ENCODE data around the gene FHIT.

FHIT gene

GRCh38 chr3:60175680-60176079, 1075.6 kb downstream of the FHIT start:
- no peak for DNase-seq (ENCODE audit: low read depth in 2 of 2)

GRCh38 chr3:60169755-60170154, 1081.5 kb downstream of the FHIT start:
- no peak for DNase-seq (ENCODE audit: low read depth in 2 of 2)

- DNase-seq (ENCODE audit: low read depth in 2 of 2): no peak
Measured at GRCh38 chr3:60167186-60167585, 1084.1 kb downstream of the FHIT start.

DNA sequence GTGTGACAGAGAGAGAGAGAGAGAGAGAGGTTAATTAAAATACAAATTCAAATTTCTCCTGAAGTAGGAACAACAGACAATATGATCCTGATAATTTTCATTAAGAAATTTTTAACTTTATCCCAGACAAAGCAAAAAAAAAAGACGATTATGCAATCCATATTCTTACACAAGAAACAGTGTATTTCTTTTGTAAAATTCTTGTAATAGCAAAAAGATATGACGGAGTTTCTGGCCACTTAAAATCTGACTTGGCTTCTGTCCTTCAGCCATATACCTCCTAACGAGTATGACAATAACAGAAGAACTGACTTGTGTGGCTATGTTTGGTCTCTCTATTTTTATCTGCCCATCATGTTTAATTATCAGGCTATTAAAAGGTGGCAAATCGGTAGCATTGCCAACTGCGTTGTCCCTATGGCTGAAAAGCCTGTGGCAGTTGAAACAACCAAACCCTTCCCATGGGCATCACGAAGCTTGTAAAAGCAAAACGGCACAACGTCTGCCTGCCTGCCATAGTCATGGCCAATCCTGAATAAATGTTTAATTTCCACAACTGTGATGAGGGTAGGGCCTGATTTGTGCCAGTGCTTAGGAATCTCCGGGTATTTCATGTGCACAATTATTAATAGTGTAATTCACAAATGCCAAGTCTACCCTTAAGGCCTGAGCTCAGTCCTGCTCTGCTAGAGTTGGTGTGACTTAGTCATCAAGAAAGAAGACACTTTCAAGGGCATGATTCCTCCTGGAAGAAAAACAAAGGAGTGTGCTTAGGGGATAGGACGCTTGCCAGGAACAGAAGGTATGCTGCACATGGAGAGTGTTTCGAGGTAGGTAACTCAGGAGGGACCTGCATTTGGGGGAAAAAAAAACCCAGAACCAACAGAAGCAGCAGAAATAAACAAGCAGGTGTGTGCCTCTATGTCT, 1090.2 kb downstream of the FHIT start:
- DNase-seq (ENCODE audit: low read depth in 2 of 2): no peak

DNA sequence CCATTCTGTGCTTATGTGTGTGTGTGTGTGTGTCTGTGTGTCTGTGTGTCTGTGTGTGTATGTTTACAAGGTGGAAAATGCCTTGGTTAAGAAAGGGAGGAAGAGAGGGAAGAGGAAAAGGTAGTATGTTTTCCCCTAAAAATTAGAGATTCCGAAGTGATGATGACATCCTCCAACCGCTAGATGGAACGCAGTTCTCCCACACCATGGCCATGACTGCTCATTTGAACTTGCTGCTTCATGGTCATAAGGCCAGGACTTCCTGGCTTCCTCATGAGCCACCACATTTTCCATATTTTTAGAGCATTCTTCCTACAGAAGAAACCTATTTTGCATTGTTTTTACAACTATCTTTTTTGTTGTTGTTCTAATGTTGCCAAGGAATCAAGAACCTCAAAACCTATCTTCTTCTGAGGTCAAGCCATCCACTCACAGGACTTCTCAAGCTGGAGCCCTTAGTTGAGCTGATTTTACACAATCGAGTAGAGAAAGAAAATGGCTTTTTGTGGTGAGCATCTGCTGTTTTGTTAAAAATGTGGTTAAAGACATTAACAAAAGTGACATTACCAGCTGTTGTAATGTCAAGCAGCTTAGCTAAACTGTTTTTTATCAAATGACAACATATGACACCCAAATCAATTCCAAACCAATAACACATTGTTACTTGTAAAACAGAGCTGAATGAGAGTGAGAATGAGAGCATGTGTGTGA, 1091.0 kb downstream of the FHIT start:
- DNase-seq (ENCODE audit: low read depth in 2 of 2): no peak

DNA sequence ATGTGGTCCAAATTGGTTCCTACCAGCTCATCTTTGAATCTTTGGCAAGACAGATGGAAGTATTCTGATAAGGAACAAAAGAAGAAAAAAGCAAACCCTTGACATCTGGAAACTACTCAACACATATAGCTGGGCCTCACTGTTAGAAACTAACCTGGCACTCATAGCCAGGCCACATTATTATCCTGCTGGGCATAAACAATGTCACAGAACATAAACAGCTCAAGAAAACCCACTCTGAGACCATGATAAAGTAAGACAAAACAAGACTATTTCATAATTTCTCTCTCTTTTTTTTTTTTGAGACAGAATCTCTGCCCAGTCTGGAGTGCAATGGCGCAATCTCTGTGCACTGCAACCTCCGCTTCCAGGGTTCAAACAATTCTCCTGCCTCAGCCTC, 1093.2 kb downstream of the FHIT start:
- DNase-seq (ENCODE audit: low read depth in 2 of 2): no peak

- no peak for DNase-seq (ENCODE audit: low read depth in 2 of 2)
Measured at GRCh38 chr3:60154011-60154410, 1097.2 kb downstream of the FHIT start.

DNA sequence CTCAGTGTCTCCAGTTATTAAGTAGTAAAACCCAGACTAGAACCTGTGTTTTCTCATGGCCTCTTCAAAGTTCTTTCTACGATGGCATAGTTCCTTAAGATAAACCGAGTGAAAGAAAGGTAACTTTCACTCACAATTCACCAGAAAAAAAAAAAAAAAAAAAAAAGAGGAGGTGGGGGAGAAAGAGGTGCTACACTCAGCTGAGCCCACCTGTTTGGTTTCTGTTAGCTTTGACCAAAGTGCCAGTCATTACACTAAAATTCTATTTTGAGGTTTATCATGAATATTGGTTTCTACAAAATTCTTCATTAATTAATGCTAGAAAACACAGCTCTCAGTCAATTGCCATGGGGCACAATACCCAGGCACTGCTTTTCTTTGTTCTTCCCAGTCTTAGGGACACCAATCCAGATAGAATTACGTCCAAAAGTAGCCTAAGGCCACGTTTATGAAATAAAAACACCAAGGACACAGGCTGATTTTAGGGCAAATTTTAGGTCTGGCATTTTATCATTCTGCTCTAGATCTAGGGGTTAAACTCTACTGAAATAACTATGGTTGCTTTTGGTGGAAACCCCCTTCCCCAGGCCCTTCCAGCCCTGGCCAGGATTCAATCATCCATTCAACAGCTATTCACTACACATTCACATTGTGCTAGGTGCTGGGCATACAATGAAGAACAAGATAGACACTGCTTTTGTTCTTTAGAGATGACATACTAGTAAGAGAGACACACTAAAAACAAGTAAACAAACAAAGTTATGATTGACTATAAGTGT, 1097.8 kb downstream of the FHIT start:
- DNase-seq (ENCODE audit: low read depth in 2 of 2): no peak

DNA sequence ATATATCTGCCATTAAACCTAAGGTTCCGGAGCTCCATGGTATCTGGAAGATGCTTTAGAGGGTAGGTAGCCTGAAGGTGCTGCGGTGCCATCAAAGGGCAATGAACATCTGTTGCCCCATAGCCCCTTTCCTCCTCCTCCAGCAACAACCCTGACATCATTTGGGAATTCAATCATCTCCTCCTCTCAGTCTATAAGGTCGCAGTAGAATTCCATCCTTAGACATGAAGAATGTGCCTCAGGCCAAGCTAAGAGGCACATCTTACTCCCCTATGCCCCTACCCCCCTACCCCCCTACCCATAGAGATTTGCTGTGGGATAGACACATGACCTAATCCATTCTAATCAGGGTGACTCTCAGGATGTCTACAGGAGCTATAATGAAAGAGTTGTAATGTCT, 1101.8 kb downstream of the FHIT start:
- no peak for DNase-seq (ENCODE audit: low read depth in 2 of 2)

DNA sequence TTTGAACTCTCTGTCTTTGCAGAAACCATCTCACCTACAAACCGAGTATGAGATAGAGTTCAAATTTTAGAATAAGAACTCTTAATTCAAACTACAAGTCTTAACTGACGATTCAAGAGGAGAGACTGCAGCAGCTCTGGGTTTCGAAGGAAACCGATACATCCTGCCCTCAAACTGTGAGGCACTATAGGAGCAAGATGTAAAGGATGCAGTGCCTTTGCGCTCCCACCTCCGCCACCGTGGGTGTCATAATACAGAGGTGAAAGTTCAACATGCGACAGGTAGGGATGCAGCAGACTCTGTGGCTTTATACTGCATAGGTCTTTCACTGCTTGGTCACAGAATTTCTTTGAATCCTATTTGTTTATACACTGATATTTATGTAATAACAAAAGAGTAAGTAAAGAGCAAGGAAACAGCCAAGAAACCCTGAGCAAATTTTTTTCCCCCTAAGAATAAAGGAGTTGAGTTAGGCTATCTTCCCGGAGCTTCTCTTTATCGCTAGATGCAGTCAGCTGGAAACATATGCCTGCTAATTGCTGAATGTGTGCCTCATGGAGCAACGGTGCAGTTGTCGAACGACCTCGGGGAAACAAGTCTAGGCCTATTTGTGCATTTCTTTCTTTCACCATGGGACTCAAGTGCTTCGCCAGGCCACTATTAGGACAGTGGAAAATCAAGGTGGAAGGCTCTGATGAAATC, 1103.9 kb downstream of the FHIT start:
- DNase-seq (ENCODE audit: low read depth in 2 of 2): no peak

- DNase-seq (ENCODE audit: low read depth in 2 of 2): no peak
Measured at GRCh38 chr3:60146121-60146520, 1105.1 kb downstream of the FHIT start.

DNA sequence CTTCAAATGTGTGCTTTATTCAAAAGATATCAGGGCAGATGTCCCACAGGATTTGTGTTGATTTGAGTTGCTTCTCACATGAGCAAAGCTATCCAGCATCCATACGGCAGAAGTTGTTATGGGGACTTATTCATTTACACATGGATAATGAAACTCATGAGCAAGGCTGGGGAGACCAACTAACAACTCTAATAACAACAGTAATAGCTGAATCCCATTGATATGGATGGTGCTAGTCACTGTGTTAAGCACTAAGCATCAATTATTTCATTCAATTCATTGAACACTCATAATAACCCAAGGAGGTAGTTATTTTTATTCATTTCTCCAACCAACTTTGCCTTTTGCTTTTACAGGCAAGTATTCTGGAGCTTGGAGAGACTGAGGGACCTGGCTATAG, 1107.2 kb downstream of the FHIT start:
- DNase-seq (ENCODE audit: low read depth in 2 of 2): no peak

GRCh38 chr3:60142009-60142408, 1109.2 kb downstream of the FHIT start:
- DNase-seq (ENCODE audit: low read depth in 2 of 2): no peak

- DNase-seq (ENCODE audit: low read depth in 2 of 2): no peak
Measured at GRCh38 chr3:60140160-60140559, 1111.1 kb downstream of the FHIT start.

GRCh38 chr3:60136601-60137000, 1114.7 kb downstream of the FHIT start:
- DNase-seq (ENCODE audit: low read depth in 2 of 2): no peak

- no peak for DNase-seq (ENCODE audit: low read depth in 2 of 2)
Measured at GRCh38 chr3:60135474-60135873, 1115.8 kb downstream of the FHIT start.

DNA sequence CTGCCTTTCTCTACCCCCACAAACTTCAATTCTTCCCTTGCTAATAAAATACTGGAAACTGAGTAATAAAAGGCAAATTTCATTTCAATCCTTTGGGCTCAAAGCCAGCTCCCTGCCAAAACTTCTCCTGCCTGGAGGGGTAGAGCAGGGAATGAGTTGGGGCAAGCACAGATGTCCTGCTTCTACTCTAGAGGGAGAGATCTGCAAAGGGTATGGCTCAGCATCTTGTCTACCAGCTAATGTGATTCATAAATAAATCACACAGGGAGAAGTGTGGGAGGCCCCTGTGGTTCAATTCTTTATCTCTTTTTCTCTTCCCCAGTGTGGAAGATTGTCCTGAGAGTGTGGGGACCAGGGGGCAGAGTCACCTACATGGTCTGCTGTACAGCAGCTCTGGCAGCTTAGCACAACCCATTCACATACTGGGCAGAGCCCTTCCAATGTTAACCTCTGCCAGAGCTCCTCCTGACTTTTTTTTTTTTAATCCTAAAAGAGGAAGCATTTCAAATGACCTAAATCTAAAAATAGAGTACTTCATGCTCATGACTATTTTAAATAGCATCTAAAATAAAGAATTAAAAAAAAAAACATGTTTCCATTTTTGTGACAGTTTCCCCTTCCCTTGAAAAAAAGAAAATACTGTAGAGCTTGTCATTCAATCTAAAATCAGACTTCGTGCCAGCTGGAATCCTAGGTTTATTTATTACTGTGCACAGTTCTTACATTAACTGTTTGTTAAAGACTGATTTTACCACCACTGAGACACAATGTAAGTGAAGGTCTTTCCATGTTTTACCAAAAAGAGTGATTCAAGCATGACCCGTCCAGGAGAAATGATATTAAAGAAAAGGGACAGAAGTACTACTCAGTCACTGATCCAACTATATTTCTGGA, 1117.7 kb downstream of the FHIT start:
- no peak for DNase-seq (ENCODE audit: low read depth in 2 of 2)

DNA sequence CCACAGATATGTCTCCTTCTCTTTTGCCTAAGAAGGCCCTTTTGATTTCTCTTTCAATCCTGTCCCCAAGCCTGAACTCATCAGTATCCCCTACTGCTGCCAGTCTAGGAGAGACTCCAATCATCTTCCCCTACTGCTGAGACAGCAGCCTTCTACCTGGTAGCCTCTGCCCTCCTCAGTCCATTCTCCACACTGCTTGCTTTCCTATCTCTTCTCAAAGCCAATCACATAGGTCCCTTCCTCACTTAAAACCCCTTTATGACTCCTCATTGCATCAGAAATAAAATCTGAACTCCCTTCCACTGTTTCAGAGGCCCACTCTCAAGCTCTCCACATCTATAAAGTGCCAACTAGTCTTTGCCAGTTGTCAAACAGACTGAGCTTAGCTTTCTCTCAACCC, 1119.6 kb downstream of the FHIT start:
- no peak for DNase-seq (ENCODE audit: low read depth in 2 of 2)

- DNase-seq (ENCODE audit: low read depth in 2 of 2): peak in 1 of 2 experiments; percentile 3
Measured at GRCh38 chr3:60126511-60127304, 1124.5 kb downstream of the FHIT start.

- DNase-seq (ENCODE audit: low read depth in 2 of 2): no peak
Measured at GRCh38 chr3:60125686-60126085, 1125.6 kb downstream of the FHIT start.

Measured in fibroblast of skin of left biceps (primary cell).